Activated T-cell treated with anti-CD3 and anti-CD28 coated beads, Interleukin-2, amount 50 U/mL, for 24 hours (primary cell): Measurements from ENCODE around the gene ZSWIM3.

ENCODE experiments used
- DNase-seq: peaks from one replicate; pipeline ENCODE4 v3.0.0-alpha.2; 2020
- H3K27ac Mint-ChIP-seq: 2 replicates; pipeline ENCODE4 v1.8.0; 2020; ENCODE audit warnings: mild to moderate bottlenecking, mixed read lengths
- H3K27me3 Mint-ChIP-seq: 2 replicates; pipeline ENCODE4 v1.8.0; 2020; ENCODE audit warnings: mixed read lengths
- H3K36me3 Mint-ChIP-seq: 2 replicates; pipeline ENCODE4 v1.8.0; 2020; ENCODE audit warnings: low read depth, mixed read lengths
- H3K4me1 Mint-ChIP-seq: 2 replicates; pipeline ENCODE4 v1.8.0; 2020; ENCODE audit warnings: low read depth, mixed read lengths
- H3K4me3 Mint-ChIP-seq: 2 replicates; pipeline ENCODE4 v1.8.0; 2020; ENCODE audit warnings: mild to moderate bottlenecking, moderate library complexity, mixed read lengths
- H3K9me3 Mint-ChIP-seq: 2 replicates; pipeline ENCODE4 v1.8.0; 2020; ENCODE audit warnings: mixed read lengths

The ZSWIM3 gene

DNA sequence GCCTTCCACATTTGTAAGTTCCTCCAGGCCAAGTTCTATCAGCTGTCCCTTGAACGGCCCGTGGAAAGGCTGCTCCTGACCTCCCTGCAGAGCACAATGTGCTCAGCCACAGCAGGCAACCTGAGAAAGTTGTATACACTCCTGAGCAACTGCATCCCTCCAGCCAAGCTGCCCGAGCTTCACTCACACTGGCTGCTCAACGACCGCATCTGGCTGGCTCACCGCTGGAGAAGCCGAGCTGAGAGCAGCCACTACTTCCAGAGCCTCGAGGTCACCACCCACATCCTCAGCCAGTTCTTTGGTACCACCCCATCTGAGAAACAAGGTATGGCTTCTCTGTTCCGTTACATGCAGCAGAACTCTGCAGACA is 25.7 kb downstream of the ZSWIM3 start:
- Mint-ChIP-seq H3K4me3 (no peak overlapping the region), H3K27ac (peak overlapping the region; percentile 56), H3K4me1 (peaks cover 56% of the 10 kb centered on the region), H3K9me3 (no peaks in the 10 kb centered on the region), H3K27me3 (no peaks in the 10 kb centered on the region), H3K36me3 (peaks cover 44% of the 10 kb centered on the region)
- DNase-seq, result no peak

DNA sequence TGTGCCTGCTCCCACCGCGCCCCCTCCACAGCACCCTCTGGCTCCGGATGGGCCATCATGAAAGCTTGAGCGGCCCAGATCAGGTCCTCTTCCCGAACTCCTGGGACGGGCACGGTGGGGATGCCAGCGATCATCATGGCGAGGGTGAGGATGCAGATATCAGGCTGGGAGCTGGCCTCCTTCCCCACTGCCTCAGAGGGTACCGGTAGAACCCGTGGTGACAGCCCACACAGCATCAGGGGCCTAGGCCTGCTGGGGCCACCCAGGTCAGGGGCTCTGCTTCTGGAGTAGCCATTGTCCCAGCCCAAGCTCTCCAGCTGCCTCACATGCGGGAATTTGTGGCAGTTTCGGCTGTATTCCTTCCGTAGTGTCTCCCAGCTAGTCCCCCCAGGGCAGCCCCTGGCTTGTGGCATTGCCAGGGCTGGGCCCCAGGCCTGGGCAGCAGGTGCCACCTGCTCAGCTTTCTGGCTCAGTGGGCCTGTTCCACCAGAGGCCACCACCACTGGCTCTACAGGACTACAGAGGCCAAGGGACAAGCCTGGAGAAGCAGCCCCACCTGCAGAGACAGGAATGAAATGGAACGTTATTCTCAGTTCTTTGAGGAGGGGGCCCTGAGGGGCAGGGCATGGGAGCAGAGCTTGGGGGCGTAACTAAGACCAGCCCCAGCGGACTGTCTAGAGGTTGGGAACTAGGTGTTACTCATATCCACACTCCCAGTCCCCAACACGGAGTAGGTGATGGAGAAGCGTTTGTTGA is 29.4 kb downstream of the ZSWIM3 start:
- H3K27me3 Mint-ChIP-seq, result no peaks in the 10 kb centered on the region
- H3K36me3 Mint-ChIP-seq, result peaks cover 48% of the 10 kb centered on the region
- no peak for DNase-seq
- H3K4me1 Mint-ChIP-seq, result peaks cover 63% of the 10 kb centered on the region
- no peaks in the 10 kb centered on the region for H3K9me3 Mint-ChIP-seq
- H3K4me3 Mint-ChIP-seq, result no peak overlapping the region
- peak overlapping the region; percentile 71 for H3K27ac Mint-ChIP-seq

DNA sequence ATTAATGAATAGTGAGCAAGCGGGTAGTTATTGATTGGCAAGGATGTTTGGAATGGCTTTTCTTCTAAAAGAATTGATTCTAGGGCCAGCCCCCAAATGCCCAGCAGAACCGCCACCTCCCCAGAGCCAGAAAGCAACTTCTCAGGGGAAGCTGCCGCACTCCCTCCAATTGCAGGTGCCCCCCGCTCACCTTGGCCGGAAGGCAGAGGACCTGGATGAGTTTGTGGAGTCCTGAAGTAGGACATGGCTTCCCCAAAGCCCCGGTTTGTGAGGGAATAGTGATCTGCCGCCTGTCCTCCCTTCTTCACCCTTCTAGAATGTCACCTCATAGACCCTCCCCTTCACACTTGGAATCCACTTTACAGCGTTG is 29.9 kb downstream of the ZSWIM3 start, which contains the start of gene SPATA25:
Gene SPATA25 (minus strand): TSS at position 277 of the 370 bp plus-strand sequence. CDS start 32 bp downstream, at position 245.
- Mint-ChIP-seq H3K27ac (peak within 1 kb of the TSS; percentile 71), H3K36me3 (peaks cover 47% of the 10 kb centered on the region), H3K4me3 (no peak within 1 kb of the TSS), H3K4me1 (peaks cover 62% of the 10 kb centered on the region), H3K27me3 (no peaks in the 10 kb centered on the region), H3K9me3 (no peaks in the 10 kb centered on the region)
- no peak for DNase-seq

DNA sequence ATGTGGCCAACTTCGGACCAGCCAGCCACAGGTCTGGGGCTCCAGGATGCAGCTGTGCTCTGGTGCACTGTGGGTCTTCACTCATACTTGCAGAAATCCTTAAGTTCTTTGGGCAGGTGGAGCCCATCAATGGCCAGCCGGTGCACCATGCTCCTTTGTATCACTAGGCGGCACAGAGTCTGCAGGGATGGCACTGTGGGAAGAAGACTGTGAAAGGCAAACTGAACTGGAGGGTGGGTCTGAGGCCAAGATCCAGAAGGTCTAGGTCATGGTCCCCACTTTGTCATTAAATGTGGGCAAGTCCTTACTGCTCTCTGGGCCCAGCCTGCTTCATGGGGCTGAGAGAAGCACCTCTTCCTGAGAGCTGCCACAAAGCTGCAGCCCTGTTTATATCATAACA is 31.3 kb downstream of the ZSWIM3 start:
- no peak overlapping the region for H3K4me3 Mint-ChIP-seq
- H3K27me3 Mint-ChIP-seq, result no peaks in the 10 kb centered on the region
- no peaks in the 10 kb centered on the region for H3K9me3 Mint-ChIP-seq
- H3K27ac Mint-ChIP-seq, result no peak overlapping the region
- no peak for DNase-seq
- peaks cover 47% of the 10 kb centered on the region for H3K36me3 Mint-ChIP-seq
- H3K4me1 Mint-ChIP-seq, result peaks cover 62% of the 10 kb centered on the region

DNA sequence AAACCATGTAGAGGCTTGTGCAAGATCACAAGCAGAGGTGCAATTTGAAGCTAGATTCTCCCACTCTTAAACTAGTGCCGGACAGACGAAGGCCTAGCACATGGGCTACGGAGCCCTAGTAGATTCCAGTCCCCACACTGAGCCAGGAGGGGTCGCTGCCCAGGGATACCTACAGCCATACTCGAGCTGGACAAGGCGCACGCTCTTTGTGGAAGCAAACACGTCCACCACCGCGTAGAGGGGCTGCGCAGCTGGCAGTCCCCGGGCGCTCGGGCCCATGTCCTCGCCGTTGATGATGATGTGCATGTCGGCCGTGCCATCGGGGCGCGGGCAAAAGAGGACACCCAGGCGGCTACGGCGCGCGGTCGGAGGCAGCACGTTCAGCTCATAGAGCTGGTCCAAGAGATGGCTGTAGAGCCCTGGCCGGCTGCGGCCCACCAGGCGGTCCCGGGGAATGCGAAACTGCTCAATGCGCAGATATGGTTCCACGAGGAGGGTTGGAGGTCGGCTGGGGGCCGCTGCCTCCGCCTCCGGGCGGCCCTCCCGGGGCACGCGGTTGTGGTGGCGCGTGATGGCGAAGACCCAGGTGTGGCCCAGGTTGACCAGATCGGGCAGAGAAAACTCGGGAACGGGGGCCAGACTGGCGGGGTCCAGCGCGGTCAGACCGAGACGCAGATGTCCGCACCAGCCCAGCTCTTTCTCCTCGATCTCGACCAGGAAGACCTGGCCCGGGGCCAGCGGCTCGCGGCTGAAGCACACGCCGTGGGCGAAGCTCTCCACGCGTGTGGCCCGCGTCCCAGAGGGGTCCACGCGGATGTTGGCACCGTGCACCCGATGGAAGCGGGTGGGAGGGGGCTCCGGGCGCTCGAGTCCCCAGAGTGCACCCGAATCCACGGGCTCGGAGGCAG is 32.9 kb downstream of the ZSWIM3 start:
- Mint-ChIP-seq H3K27me3 (no peaks in the 10 kb centered on the region), H3K36me3 (peaks cover 52% of the 10 kb centered on the region), H3K9me3 (no peaks in the 10 kb centered on the region), H3K4me3 (peak overlapping the region; percentile 87), H3K4me1 (peaks cover 51% of the 10 kb centered on the region), H3K27ac (peak overlapping the region; percentile 95)
- peak; percentile 70 for DNase-seq

DNA sequence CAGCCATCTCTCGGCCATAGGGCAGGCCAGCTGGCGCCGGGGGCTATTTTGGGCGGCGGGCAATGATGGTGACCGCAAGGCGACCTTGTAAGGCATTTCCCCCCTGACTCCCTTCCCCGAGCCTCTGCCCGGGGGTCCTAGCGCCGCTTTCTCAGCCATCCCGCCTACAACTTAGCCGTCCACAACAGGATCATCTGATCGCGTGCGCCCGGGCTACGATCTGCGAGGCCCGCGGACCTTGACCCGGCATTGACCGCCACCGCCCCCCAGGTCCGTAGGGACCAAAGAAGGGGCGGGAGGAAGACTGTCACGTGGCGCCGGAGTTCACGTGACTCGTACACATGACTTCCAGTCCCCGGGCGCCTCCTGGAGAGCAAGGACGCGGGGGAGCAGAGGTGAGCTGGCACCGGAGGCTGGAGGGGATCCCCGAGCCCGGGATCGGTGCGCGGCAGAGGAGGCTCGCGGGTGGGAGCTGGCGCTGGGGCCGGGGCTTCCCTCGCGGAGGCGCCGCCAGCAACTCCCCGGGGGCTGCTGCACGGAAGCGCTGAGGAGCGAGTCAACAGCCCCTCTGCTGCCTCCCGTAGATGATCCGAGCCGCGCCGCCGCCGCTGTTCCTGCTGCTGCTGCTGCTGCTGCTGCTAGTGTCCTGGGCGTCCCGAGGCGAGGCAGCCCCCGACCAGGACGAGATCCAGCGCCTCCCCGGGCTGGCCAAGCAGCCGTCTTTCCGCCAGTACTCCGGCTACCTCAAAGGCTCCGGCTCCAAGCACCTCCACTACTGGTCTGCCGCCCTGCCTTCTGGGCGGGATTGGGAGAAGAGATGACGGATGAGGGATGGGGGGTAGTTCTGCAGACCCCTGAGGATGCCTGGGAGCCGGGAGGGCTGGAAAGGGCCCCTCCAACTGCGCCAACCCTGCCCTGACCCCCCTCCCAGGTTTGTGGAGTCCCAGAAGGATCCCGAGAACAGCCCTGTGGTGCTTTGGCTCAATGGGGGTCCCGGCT is 33.9 kb downstream of the ZSWIM3 start, which contains the start of the genes CTSA and NEURL2:
Gene CTSA (plus strand): TSS at position 351 of the 999 bp plus-strand sequence. CDS start 234 bp downstream, at position 585.
Gene NEURL2 (minus strand): TSS at position 224 of the 999 bp plus-strand sequence. CDS start 217 bp downstream, at position 7.
- Mint-ChIP-seq H3K27ac (peak within 1 kb of the TSS; percentile 95), H3K4me3 (peak within 1 kb of the TSS; percentile 87), H3K4me1 (peaks cover 44% of the 10 kb centered on the region), H3K36me3 (peaks cover 59% of the 10 kb centered on the region), H3K9me3 (no peaks in the 10 kb centered on the region), H3K27me3 (no peaks in the 10 kb centered on the region)
- DNase-seq, result peak; percentile 91

DNA sequence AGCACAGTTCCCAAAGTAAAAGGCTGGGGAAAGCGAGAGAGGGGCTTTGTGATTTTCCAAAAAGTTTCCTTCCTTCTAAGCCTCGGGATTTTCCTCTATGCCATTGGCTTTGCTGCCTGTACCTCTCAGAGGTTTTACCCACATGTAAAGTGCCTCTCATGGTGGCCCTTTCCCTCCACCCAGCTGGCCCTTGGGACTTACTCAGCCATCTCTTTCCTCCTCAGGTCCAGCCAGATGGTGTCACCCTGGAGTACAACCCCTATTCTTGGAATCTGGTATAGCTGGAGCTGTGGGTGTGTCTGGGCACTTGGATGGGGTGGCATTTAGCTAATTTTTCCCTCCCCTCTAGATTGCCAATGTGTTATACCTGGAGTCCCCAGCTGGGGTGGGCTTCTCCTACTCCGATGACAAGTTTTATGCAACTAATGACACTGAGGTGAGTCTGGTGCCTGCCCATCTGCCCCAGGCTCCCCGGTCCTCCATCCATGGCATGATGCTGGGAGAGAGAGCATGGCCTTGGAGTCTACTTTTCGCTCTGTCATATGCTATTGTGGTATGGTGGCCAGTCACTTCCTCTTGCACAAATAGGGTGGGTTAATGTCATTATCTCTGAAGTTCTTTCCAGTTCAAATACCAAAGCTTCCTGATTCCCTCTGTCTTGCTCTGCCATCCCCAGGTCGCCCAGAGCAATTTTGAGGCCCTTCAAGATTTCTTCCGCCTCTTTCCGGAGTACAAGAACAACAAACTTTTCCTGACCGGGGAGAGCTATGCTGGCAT is 34.8 kb downstream of the ZSWIM3 start:
- Mint-ChIP-seq H3K4me1 (peaks cover 41% of the 10 kb centered on the region), H3K27me3 (no peaks in the 10 kb centered on the region), H3K4me3 (peak overlapping the region; percentile 87), H3K27ac (peak overlapping the region; percentile 84), H3K9me3 (no peaks in the 10 kb centered on the region), H3K36me3 (peaks cover 62% of the 10 kb centered on the region)
- DNase-seq, result no peak

DNA sequence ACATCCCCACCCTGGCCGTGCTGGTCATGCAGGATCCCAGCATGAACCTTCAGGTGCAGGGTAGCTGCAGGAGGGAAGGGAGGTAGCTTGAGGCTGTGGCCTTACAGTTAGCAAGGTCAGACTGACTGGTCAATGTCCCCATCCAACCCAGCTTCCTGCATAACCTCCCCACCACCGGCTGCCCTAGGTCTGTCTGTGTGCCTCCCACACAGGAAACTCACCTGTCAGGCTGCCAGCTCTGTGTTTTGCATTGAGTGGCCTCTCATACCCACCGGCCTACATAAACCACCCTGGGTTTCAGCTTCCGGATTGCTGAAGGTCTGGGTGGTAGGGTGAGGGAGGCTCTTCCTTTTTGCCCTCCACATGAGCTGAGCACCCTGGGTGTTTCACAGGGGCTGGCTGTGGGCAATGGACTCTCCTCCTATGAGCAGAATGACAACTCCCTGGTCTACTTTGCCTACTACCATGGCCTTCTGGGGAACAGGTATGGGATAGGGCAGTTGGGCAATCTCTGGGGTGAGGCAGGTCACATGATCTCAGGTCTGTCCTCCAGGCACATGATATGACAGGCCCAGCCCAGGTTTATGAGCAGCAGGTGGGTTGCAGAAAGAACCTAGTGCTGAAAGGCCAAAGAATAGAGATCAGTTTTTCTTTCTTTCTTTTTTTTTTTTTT is 35.5 kb downstream of the ZSWIM3 start:
- DNase-seq, result no peak
- H3K9me3 Mint-ChIP-seq, result no peaks in the 10 kb centered on the region
- H3K36me3 Mint-ChIP-seq, result peaks cover 70% of the 10 kb centered on the region
- peaks cover 37% of the 10 kb centered on the region for H3K4me1 Mint-ChIP-seq
- H3K4me3 Mint-ChIP-seq, result peak overlapping the region; percentile 87
- H3K27ac Mint-ChIP-seq, result peak overlapping the region; percentile 84
- no peaks in the 10 kb centered on the region for H3K27me3 Mint-ChIP-seq

DNA sequence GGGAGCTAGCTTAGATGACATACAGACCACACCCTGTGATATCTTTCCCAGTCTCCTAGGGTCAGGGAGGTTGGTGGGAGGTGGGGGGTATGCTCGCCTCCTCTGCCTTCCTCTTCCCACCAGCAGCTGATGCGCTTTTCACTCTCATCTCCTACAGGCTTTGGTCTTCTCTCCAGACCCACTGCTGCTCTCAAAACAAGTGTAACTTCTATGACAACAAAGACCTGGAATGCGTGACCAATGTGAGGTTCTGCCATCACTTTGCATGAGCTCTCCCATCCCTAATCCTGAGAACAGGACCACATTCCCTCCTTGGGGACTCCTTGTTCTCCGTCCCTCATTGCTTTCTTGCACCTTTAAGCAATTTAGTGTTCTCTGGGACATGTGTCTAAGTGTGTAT is 36.4 kb downstream of the ZSWIM3 start:
- no peaks in the 10 kb centered on the region for H3K27me3 Mint-ChIP-seq
- peaks cover 70% of the 10 kb centered on the region for H3K36me3 Mint-ChIP-seq
- no peaks in the 10 kb centered on the region for H3K9me3 Mint-ChIP-seq
- DNase-seq, result no peak
- H3K4me3 Mint-ChIP-seq, result no peak overlapping the region
- peaks cover 37% of the 10 kb centered on the region for H3K4me1 Mint-ChIP-seq
- peak overlapping the region; percentile 24 for H3K27ac Mint-ChIP-seq

DNA sequence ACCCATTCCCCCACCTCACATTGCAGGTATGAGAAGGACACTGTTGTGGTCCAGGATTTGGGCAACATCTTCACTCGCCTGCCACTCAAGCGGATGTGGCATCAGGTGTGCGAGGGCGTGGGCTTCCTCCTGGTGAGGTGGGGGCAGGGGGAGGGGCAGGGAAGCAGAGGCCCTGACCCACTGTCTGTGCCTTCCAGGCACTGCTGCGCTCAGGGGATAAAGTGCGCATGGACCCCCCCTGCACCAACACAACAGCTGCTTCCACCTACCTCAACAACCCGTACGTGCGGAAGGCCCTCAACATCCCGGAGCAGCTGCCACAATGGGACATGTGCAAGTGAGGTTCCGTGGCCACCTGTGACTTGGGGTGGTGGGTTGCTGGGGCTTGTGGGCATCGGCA is 37.4 kb downstream of the ZSWIM3 start:
- H3K4me3 Mint-ChIP-seq, result no peak overlapping the region
- H3K27ac Mint-ChIP-seq, result no peak overlapping the region
- H3K9me3 Mint-ChIP-seq, result no peaks in the 10 kb centered on the region
- H3K36me3 Mint-ChIP-seq, result peaks cover 73% of the 10 kb centered on the region
- no peaks in the 10 kb centered on the region for H3K27me3 Mint-ChIP-seq
- peaks cover 31% of the 10 kb centered on the region for H3K4me1 Mint-ChIP-seq
- DNase-seq, result no peak

DNA sequence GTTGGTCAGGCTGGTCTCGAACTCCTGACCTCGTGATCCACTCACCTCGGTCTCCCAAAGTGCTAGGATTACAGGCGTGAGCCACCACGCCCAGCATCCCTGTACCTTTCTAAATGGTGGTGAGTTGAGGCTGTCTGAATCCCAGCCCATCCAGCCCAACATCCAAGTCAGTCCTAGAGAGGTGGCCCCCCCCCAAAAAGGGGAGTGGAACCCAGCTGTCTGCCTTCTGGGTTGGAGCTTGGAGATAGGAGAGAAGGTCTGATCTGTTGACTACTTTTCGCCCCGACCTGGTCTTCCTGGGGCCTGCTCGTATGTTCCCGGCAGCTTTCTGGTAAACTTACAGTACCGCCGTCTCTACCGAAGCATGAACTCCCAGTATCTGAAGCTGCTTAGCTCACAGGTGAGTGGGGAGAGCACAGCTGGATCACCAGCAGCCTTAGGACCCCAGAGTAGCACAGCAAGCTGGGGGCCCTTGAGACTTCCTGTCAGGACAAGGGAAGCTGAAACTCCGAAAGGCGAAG is 39.3 kb downstream of the ZSWIM3 start:
- Mint-ChIP-seq H3K4me3 (no peak overlapping the region), H3K27ac (no peak overlapping the region), H3K9me3 (no peaks in the 10 kb centered on the region)

DNA sequence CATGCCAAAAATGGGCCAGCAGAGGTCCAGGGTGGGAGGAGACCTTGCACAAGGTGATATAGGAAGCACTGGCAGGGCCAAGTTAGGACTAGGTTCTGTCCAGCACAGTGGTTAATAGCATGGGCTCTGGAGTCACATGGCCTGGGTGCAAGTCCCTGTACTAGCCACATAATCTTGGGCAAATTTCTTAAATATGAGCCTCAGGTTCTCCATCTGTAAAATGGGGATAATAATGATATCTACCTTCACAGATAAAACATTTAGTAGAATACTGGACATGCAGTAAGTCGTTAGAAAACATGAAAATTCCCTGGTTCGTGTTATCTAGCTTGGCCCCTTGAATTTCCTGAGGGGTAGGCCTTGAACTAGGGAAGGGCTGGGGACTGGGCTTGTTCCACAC is 39.9 kb downstream of the ZSWIM3 start:
- no peak overlapping the region for H3K4me3 Mint-ChIP-seq
- peaks cover 66% of the 10 kb centered on the region for H3K36me3 Mint-ChIP-seq

More for the DNA sequence above, 39.3 kb downstream of the ZSWIM3 start:
- Mint-ChIP-seq H3K4me1 (peaks cover 21% of the 10 kb centered on the region), H3K27me3 (no peaks in the 10 kb centered on the region), H3K36me3 (peaks cover 66% of the 10 kb centered on the region)
- no peak for DNase-seq

DNA sequence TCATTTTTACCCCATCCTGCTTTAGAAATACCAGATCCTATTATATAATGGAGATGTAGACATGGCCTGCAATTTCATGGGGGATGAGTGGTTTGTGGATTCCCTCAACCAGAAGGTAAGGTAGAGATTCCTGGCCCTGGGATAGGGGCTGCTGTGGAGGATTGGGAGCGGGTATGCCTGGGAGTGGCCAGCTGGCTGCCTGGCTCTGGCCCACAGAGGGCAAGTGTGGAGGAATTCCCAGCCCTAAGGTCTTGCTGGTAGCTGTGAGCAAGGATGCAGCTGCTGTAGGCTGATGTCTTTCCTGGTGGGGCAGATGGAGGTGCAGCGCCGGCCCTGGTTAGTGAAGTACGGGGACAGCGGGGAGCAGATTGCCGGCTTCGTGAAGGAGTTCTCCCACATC is 40.3 kb downstream of the ZSWIM3 start:
- Mint-ChIP-seq H3K4me3 (no peak overlapping the region), H3K36me3 (peaks cover 62% of the 10 kb centered on the region), H3K27ac (no peak overlapping the region), H3K4me1 (peaks cover 13% of the 10 kb centered on the region), H3K9me3 (no peaks in the 10 kb centered on the region), H3K27me3 (no peaks in the 10 kb centered on the region)
- DNase-seq, result no peak

More for the DNA sequence above, 39.9 kb downstream of the ZSWIM3 start:
- H3K27me3 Mint-ChIP-seq, result no peaks in the 10 kb centered on the region
- H3K9me3 Mint-ChIP-seq, result no peaks in the 10 kb centered on the region
- H3K27ac Mint-ChIP-seq, result no peak overlapping the region
- peaks cover 17% of the 10 kb centered on the region for H3K4me1 Mint-ChIP-seq
- no peak for DNase-seq
